Small intestine (tissue), 7 donors: Measurements from ENCODE around the gene SLC2A9. TPM values are rescaled to one million over a fixed set of nuclear protein-coding genes. Genes with fewer than 3 reads are reported as not detected.

Experiments used
- DNase-seq, 2 donors: peaks; one replicate each; pipeline versions ENCODE4 v3.0.0 to v3.0.0-alpha.2; 2013
- FAIRE-seq: peaks from 2 replicates; lab custom pipeline; 2012; peaks lifted over from hg19 to GRCh38; lab: Jason Lieb, UNC
- H3K27ac ChIP-seq, 3 donors: one replicate each; pipeline ENCODE4 v1.5.1; 2013; ENCODE audit warnings: low read length in 2 of 3, mild to moderate bottlenecking in 2 of 3, control low read depth in 1 of 3, inconsistent platforms in 1 of 3, low read depth in 1 of 3, moderate library complexity in 1 of 3
- H3K27me3 ChIP-seq, 3 donors: one replicate each; pipeline ENCODE4 v1.6.1; 2013; ENCODE audit warnings: low read length in 3 of 3, inconsistent platforms in 1 of 3; ENCODE audit not compliant: control insufficient read depth in 3 of 3, insufficient read depth in 3 of 3
- H3K36me3 ChIP-seq, 3 donors: one replicate each; pipeline ENCODE4 v1.6.1; 2013; ENCODE audit warnings: low read length in 3 of 3, inconsistent platforms in 1 of 3, low read depth in 1 of 3, mild to moderate bottlenecking in 1 of 3, moderate library complexity in 1 of 3; ENCODE audit not compliant: control insufficient read depth in 3 of 3, insufficient read depth in 2 of 3
- H3K4me1 ChIP-seq, 3 donors: one replicate each; pipeline ENCODE4 v1.6.1; 2013; ENCODE audit warnings: low read length in 2 of 3, inconsistent platforms in 1 of 3, low read depth in 1 of 3, mild to moderate bottlenecking in 1 of 3, moderate library complexity in 1 of 3; ENCODE audit not compliant: control insufficient read depth in 3 of 3, insufficient read depth in 2 of 3
- H3K4me3 ChIP-seq, 3 donors: one replicate each; pipeline ENCODE4 v1.5.1; 2013; ENCODE audit warnings: low read length in 3 of 3, control low read depth in 1 of 3, inconsistent platforms in 1 of 3, low read depth in 1 of 3, mild to moderate bottlenecking in 1 of 3, moderate library complexity in 1 of 3
- H3K9me3 ChIP-seq, 2 donors: one replicate each; pipeline ENCODE4 v1.6.1; 2013; ENCODE audit warnings: low read depth in 1 of 2, low read length in 1 of 2; ENCODE audit not compliant: control insufficient read depth in 2 of 2, insufficient read depth in 1 of 2
- WGBS, 3 donors: extraction: QIAGEN DNeasy Blood & Tissue Kit; methylation state at CpG; one replicate each; pipeline ENCODE4 v1.1.7; 2013; 5-methylcytosine and 5-hydroxymethylcytosine counted together
- polyA plus RNA-seq, 4 donors: library from polyadenylated mRNA; stranded (reverse) in 3 of 4; unstranded in 1 of 4; fragments of 200-250 nt in 3 of 4; fragments of 120-200 nt in 1 of 4; gene quantifications; one replicate each; pipeline versions ENCODE4 v1.2.1 to v1.2.3, GENCODE V29; 2013
- donor health status: healthy with polysubstance abuse.
- donor health status: control.
- donor health status: control.
- donor health status: Bipolar disorder and iron deficiency.
- donor health status: healthy.

The SLC2A9 gene
- polyA plus RNA-seq, 4 donors, result 7.4 to 34.4 (median 12.3) TPM

- peaks cover 0 to 9% of the 10 kb centered on the region in 2 donors for H3K9me3 ChIP-seq
- DNase-seq, result no peak
- no peaks in the 10 kb centered on the region for H3K27me3 ChIP-seq
- H3K4me1 ChIP-seq, result no peaks in the 10 kb centered on the region
- FAIRE-seq, result no peak
- 73 to 78% (median 73%) methylated on average over 7 of the region's 7 CpGs for WGBS, 3 donors
- H3K36me3 ChIP-seq, result peaks cover 0 to 12% (median 0%) of the 10 kb centered on the region in 3 donors
- H3K4me3 ChIP-seq, result no peak overlapping the region
- H3K27ac ChIP-seq, result no peak overlapping the region
Observed at GRCh38 chr4:9964879-9965278, 56.4 kb downstream of the SLC2A9 start.

- peaks cover 0 to 12% (median 0%) of the 10 kb centered on the region in 3 donors for H3K36me3 ChIP-seq
- no peak overlapping the region for H3K4me3 ChIP-seq
- H3K27ac ChIP-seq, result no peak overlapping the region
- 86 to 94% (median 92%) methylated on average over 5 of the region's 5 CpGs for WGBS, 3 donors
- no peaks in the 10 kb centered on the region for H3K27me3 ChIP-seq
- H3K4me1 ChIP-seq, result no peaks in the 10 kb centered on the region
- no peak for DNase-seq
- no peak for FAIRE-seq
- peaks cover 0 to 8% of the 10 kb centered on the region in 2 donors for H3K9me3 ChIP-seq
Observed at GRCh38 chr4:9963328-9963727, 58.0 kb downstream of the SLC2A9 start.

- 83 to 96% (median 83%) methylated on average over 5 of the region's 5 CpGs for WGBS, 3 donors
- no peak overlapping the region for H3K27ac ChIP-seq
- H3K36me3 ChIP-seq, result peaks cover 0 to 12% (median 0%) of the 10 kb centered on the region in 3 donors
- FAIRE-seq (no peak), DNase-seq (no peak)
- no peaks in the 10 kb centered on the region for H3K4me1 ChIP-seq
- H3K9me3 ChIP-seq, result peaks cover 0 to 8% of the 10 kb centered on the region in 2 donors
- H3K27me3 ChIP-seq, result no peaks in the 10 kb centered on the region
- no peak overlapping the region for H3K4me3 ChIP-seq
Observed at GRCh38 chr4:9962611-9963314, 58.5 kb downstream of the SLC2A9 start.

- Histone ChIP-seq H3K9me3 (no peaks in the 10 kb centered on the region), H3K27me3 (no peaks in the 10 kb centered on the region), H3K27ac (no peak overlapping the region), H3K36me3 (peaks cover 0 to 12% (median 0%) of the 10 kb centered on the region in 3 donors), H3K4me1 (no peaks in the 10 kb centered on the region), H3K4me3 (no peak overlapping the region)
- FAIRE-seq, result no peak
- 75 to 89% (median 80%) methylated on average over 3 of the region's 3 CpGs for WGBS, 3 donors
- DNase-seq, result no peak
Observed at GRCh38 chr4:9954468-9954867, 66.8 kb downstream of the SLC2A9 start.

GRCh38 chr4:9953089-9953488, 68.2 kb downstream of the SLC2A9 start:
- FAIRE-seq (no peak), DNase-seq (no peak)
- Histone ChIP-seq H3K4me1 (peaks cover 0 to under 1% (median 0%) of the 10 kb centered on the region in 3 donors), H3K27me3 (no peaks in the 10 kb centered on the region), H3K4me3 (no peak overlapping the region), H3K9me3 (no peaks in the 10 kb centered on the region), H3K36me3 (peaks cover 0 to 17% (median 0%) of the 10 kb centered on the region in 3 donors), H3K27ac (no peak overlapping the region)
- WGBS, 3 donors, result 93 to 95% (median 94%) methylated on average over 4 of the region's 4 CpGs

GRCh38 chr4:9952415-9952950, 68.8 kb downstream of the SLC2A9 start:
- no peak for DNase-seq
- Histone ChIP-seq H3K36me3 (peaks cover 0 to 17% (median 0%) of the 10 kb centered on the region in 3 donors), H3K27ac (no peak overlapping the region), H3K9me3 (no peaks in the 10 kb centered on the region), H3K4me3 (no peak overlapping the region), H3K4me1 (peaks cover 0 to 3% (median 3%) of the 10 kb centered on the region in 3 donors), H3K27me3 (no peaks in the 10 kb centered on the region)
- FAIRE-seq, result no peak
- WGBS, 3 donors, result 69 to 79% (median 78%) methylated on average over 8 of the region's 8 CpGs

- Histone ChIP-seq H3K4me3 (no peak overlapping the region), H3K4me1 (peaks cover 0 to 9% (median 3%) of the 10 kb centered on the region in 3 donors), H3K27ac (no peak overlapping the region), H3K36me3 (peaks cover 0 to 20% (median 0%) of the 10 kb centered on the region in 3 donors), H3K27me3 (no peaks in the 10 kb centered on the region), H3K9me3 (no peaks in the 10 kb centered on the region)
- no peak for FAIRE-seq
- DNase-seq, result no peak
- 59 to 76% (median 71%) methylated on average over 2 of the region's 2 CpGs for WGBS, 3 donors
Observed at GRCh38 chr4:9949573-9949972, 71.7 kb downstream of the SLC2A9 start.

- WGBS, 3 donors, result 20 to 60% (median 29%) methylated on average over 10 of the region's 10 CpGs
- peak; percentile 66 to 96 for DNase-seq
- no peak for FAIRE-seq
Observed at GRCh38 chr4:9947168-9948062, 73.9 kb downstream of the SLC2A9 start.

More at GRCh38 chr4:9947168-9948062, 73.9 kb downstream of the SLC2A9 start:
- H3K9me3 ChIP-seq, result no peaks in the 10 kb centered on the region
- no peak overlapping the region for H3K4me3 ChIP-seq
- peaks cover 0 to 18% (median 0%) of the 10 kb centered on the region in 3 donors for H3K36me3 ChIP-seq
- H3K4me1 ChIP-seq, result peaks cover 3 to 9% (median 3%) of the 10 kb centered on the region in 3 donors
- no peaks in the 10 kb centered on the region for H3K27me3 ChIP-seq
- peak overlapping the region; percentile 20 to 62 (median 43) for H3K27ac ChIP-seq
